Stimulated activated naive CD4-positive, alpha-beta T cell (primary cell): ENCODE data around the gene UBAP2L.
"Not testable (repeated sequence)": the region's sequence is repeated elsewhere in the genome, so short reads cannot be mapped to it uniquely, and the experiment has no call there.

Experiments used
- DNase-seq, 6 experiments: peaks; one replicate each; lab custom pipeline; 2025; lab: John Stamatoyannopoulos, UW

Gene UBAP2L

GRCh38 chr1:154312229-154313065 lies 91.7 kb downstream of the UBAP2L start:
- DNase-seq: not testable (repeated sequence)

GRCh38 chr1:154313066-154313356 lies 92.3 kb downstream of the UBAP2L start:
- no peak for DNase-seq

- not testable (repeated sequence) for DNase-seq
Measured at GRCh38 chr1:154314226-154314625, 93.5 kb downstream of the UBAP2L start.

DNA sequence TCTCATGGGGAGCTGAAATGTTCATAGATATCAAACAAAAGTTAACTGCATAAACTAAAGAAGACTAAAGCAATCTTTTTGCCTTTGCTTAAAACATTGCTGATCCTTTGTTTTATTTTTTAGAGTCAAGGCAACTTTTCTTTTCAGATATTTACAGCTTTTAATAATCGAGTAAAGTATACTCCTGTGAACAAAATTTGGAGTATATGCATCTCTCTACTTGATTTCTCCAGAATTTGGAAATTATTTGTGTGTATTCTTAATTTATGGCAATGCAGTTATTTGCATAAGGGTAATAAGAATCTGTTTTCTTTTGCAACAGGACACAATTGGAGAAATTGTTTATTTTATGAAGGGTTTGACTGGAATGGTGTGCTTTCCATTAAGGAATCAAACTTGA lies 95.9 kb downstream of the UBAP2L start:
- no peak for DNase-seq

GRCh38 chr1:154318386-154318785 lies 97.6 kb downstream of the UBAP2L start:
- DNase-seq: no peak
